Inferior parietal cortex (tissue), 1 donor: ENCODE data around the gene EDAR.

ENCODE experiments used
- DNase-seq: peaks from one replicate; pipeline ENCODE4 v3.0.0-alpha.2; 2016; ENCODE audit errors: extremely low spot score

EDAR gene

GRCh38 chr2:108940156-108940555 is 48.9 kb downstream of the EDAR start:
- DNase-seq = no peak

- DNase-seq = no peak
Observed at GRCh38 chr2:108938077-108938710, 50.8 kb downstream of the EDAR start.

GRCh38 chr2:108937367-108938017 is 51.5 kb downstream of the EDAR start:
- no peak for DNase-seq

DNA sequence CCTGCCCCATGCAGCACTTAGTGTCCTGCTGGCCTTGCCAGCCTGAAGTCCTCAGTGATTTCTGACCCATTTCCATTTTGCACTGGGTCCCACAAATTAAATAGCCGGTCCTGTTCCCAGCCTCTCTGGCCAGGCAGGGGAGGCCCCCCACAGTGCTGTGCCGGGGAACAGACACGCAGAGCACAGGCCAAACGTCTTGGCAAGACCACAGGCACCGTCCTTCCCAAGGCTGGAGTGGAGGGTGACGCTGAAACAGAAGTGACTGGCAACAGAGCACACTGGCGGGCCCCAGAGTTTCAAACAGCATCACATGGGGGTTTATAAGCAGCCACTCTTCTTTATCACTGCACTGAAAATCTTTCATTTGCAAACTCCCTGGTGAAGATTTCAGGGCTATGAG is 52.2 kb downstream of the EDAR start:
- no peak for DNase-seq

- no peak for DNase-seq
Observed at GRCh38 chr2:108936076-108936864, 52.8 kb downstream of the EDAR start.

DNA sequence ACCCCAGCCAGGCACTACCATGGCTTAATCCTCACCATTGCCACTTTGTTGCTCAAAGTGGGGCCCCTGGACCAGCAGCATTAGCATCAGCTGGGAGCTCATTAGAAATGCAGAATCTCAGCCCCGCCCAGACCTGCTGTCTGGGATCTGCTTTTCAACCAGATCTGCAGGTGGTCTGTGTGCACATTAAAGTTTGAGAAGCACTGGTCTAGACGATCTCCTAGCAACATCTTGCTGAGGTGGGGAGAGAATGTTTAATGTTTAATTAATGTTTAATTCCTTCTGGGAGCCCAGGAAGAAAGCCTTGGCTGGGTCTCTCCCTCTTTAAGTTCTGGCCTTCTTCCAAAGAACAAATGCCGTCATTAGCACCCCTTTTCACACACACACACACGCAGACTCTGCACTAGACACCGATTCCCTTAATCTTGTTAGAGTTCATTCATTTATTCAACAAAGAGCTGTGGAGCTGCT is 53.7 kb downstream of the EDAR start:
- no peak for DNase-seq

GRCh38 chr2:108934583-108935245 is 54.3 kb downstream of the EDAR start:
- DNase-seq = no peak

DNA sequence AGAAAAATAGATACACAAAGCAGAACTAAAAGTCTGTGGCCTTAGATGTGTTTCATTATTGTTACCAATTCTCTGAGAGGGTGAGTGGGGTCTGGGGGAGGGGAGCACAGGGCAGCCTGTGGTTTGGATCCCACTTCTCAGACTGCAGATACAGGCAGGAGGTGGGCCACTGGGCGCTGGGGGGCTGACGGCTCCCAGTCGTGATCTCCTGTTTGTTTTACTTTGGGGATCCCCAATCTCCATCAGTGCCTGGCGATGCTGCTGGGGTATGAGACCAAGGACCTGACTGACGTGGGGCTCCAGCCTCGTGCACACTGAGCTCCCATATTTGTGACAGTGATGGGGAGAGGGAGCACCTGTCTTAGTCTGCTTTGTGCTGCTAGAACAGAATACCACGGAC is 54.9 kb downstream of the EDAR start:
- DNase-seq = no peak

- DNase-seq = no peak
Observed at GRCh38 chr2:108933691-108934117, 55.3 kb downstream of the EDAR start.

- no peak for DNase-seq
Observed at GRCh38 chr2:108932736-108933332, 56.2 kb downstream of the EDAR start.

DNA sequence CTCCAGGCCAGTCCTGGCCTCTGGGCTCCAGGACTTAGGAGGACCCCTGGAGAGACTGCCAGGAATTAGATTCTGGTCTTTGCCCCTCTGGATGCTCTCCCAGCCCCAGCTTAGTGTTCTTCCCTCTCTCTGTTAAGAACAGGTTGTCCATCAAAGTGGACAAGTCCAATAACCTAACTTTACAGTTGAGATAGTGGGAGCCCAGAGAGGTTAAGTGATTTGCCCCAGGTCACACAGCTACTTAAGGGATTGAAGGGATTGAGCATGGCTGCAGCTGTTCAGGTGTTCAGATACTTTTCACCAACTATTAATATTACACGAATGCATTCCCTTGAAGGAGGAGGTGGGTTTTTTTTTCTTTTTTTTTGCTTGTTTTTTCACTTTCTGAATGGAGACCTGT is 57.6 kb downstream of the EDAR start:
- DNase-seq = no peak

DNA sequence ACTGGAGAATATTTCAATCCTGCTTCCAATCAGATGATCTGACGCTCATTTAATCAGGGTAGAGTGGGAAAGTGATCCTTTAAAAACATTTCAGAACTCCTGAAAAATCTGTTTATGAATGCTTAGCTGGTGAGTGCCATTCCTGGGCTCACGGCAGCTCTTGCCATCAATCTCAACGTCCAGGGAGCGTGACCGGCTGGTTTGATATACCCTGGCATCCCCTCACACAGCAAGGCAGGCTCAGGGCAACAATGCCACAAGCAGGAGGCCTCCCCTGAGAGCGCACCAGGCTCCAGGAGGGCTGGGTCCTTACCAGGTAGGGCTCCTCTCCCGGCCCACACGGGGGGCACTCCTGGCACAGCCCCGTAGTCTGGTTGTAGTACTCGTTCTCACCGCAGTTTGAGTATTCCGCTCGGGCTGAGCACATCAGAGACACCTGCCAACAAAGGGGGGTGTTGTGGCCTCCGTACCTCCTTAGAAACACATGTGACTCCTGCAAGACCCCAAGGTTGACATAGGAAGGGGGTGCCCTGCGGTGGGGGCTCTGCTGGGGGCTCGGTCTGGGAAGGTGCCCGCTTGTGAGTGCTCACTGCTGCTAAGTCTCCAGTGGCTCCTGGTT is 59.1 kb downstream of the EDAR start:
- no peak for DNase-seq

- DNase-seq = no peak
Observed at GRCh38 chr2:108928660-108929377, 60.2 kb downstream of the EDAR start.

DNA sequence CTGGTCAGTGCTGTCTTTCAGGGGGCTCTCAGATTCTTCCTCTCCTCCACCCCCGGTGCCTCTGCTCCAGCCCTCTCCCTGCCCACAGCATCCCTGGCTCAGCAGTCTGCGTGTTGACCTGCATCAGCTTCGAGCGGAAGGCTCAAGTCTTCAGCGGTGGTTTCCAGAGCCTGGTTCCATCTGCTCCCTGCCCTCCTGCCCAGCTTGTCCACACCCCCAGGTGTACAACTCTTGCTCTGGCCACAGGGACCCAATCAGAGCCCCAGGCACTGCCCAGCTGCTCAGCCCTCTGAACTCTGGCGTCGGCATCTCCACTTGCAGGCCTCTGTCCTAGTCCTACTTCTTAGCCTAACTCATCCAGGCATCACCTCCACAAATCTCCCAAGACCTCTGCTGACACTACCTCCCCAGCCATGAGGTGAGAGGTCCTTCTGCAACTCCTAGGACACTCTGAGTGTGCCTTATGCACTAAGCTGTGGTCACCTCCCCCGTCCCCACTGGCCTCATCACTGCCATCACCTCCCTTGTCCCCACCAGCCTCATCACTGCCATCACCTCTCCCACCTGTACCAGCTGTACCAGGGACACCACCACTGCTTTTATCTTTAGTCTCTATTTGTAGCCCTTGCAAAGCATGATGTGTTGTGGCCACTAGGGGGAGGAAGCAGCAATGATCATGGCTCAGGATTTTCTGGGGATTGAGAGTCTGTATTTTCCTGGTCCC is 60.9 kb downstream of the EDAR start:
- peak; percentile 70 for DNase-seq

- no peak for DNase-seq
Observed at GRCh38 chr2:108927405-108927804, 61.6 kb downstream of the EDAR start.

DNA sequence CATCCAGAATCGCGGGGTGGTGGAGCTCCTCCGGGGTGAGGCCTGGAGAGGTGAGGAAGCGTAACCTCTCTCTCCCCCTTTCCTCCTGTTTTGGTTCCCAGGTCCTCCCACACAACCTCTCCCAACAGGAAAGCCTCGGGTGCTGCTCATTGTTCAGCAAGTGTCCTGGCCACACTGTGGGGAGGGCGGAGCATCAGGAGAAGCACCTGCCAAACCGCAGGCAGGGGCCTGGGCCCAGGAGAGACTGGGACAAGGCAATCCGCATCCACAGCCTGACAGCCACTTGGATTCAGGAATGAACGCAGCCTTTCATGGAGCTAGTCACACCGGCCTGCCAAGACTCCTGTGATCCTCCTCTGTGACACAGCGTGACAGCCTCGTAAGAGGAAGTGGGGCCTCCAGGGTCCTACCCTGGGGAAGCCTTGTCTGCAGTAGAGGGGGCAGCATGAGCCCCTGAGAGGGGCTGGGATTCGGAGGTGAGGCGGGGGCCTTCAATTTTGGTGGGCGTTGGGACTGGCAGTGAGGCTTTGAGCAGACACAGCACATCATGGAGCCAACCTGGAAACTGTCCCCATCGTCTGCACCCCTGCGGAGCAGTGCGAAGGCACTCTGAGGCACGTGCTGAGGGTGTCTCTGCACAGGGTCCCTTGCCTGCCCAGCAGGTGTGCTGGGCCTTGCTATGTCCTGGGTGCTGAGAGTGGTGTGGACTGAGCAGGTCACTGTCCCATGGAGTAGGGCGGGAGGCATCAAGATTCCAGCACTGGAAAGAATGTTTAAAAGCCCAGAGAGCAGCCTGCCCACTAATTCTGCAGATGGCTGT is 62.2 kb downstream of the EDAR start:
- no peak for DNase-seq

GRCh38 chr2:108925735-108926134 is 63.3 kb downstream of the EDAR start:
- no peak for DNase-seq

DNA sequence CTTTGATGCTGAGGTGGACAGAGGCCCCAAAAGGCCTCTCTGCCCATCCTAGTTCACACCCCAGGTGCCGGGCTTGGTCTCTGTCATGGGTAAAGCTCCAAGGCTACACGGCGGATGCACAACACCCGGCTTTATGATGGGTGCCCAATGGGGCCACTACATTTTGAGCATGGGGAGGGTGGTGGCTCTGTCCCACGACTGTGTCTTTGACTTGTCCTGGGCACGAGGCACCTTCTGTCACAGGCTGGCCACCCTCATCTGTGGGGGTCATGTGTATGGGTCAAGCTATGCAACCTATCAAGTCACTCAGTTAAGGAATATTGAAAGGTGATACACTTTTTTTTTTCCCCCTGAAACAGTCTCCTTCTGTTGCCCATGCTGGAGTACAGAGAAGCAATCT is 63.7 kb downstream of the EDAR start:
- no peak for DNase-seq

- no peak for DNase-seq
Observed at GRCh38 chr2:108924580-108925251, 64.3 kb downstream of the EDAR start.
